H1 (cell line): ENCODE results near the gene KDM6A. TPM values are rescaled to one million over a fixed set of nuclear protein-coding genes. Genes with fewer than 3 reads are reported as not detected.

Source experiments
- CTCF ChIA-PET: fragments of 300-600 bp; sonication (Branson Sonifier 250); formaldehyde crosslinking; loops from one replicate; lab custom pipeline; 2021; ENCODE audit not compliant: partially characterized antibody; lab: Charles Lee
- POLR2A ChIA-PET: fragments of 300-600 bp; sonication (Branson Sonifier 250); formaldehyde crosslinking; loops from one replicate; lab custom pipeline; 2021; ENCODE audit warnings: inconsistent platforms; ENCODE audit not compliant: partially characterized antibody; lab: Charles Lee
- DNase-seq, 2 experiments: peaks; one replicate each; pipeline versions ENCODE4 v3.0.0 to v3.0.0-alpha.2; 2010 to 2022; ENCODE audit warnings: low spot score in 2 of 2, low read depth in 1 of 2, mixed read lengths in 1 of 2
- FAIRE-seq: peaks from 2 replicates; lab custom pipeline; 2011; peaks lifted over from hg19 to GRCh38; lab: Jason Lieb, UNC
- H2AFZ ChIP-seq: 2 replicates; pipeline ENCODE4 v1.8.1; 2012; ENCODE audit warnings: low read length, inconsistent platforms
- H2AK5ac ChIP-seq: 2 replicates; pipeline ENCODE4 v1.6.1; 2013; ENCODE audit warnings: low read depth, low read length
- H2BK120ac ChIP-seq: replicated peaks from 2 replicates; pipeline ENCODE3; 2013; ENCODE audit warnings: low read depth, low read length, inconsistent platforms
- H2BK12ac ChIP-seq: 2 replicates; pipeline ENCODE4 v1.6.1; 2013; ENCODE audit warnings: low read depth, low read length
- H2BK15ac ChIP-seq: 2 replicates; pipeline ENCODE4 v1.6.1; 2013; ENCODE audit warnings: low read length
- H2BK20ac ChIP-seq: 2 replicates; pipeline ENCODE4 v1.6.1; 2013; ENCODE audit warnings: low read length
- H2BK5ac ChIP-seq: 2 replicates; pipeline ENCODE4 v1.6.1; 2013; ENCODE audit warnings: low read depth, low read length
- H3K14ac ChIP-seq: 2 replicates; pipeline ENCODE4 v1.6.1; 2013; ENCODE audit warnings: inconsistent platforms; ENCODE audit not compliant: insufficient read length
- H3K18ac ChIP-seq: 2 replicates; pipeline ENCODE4 v1.6.1; 2013; ENCODE audit warnings: low read length; ENCODE audit errors: extremely low read depth
- H3K23ac ChIP-seq: 2 replicates; pipeline ENCODE4 v1.6.1; 2013; ENCODE audit warnings: inconsistent platforms; ENCODE audit not compliant: insufficient read length
- H3K23me2 ChIP-seq: 2 replicates; pipeline ENCODE4 v1.6.1; 2013; ENCODE audit warnings: low read depth, low read length
- H3K27ac ChIP-seq: 2 replicates; pipeline ENCODE4 v1.6.1; 2011; ENCODE audit warnings: low read depth, low read length, inconsistent platforms
- H3K27me3 ChIP-seq, 4 experiments: replicated peaks in 1 of 4; 1 replicate in 1 of 4; 2 replicates in 3 of 4; pipeline versions ENCODE4 v1.6.1 to v1.8.1; 2011 to 2013; ENCODE audit warnings: low read length in 3 of 4, mild to moderate bottlenecking in 3 of 4, inconsistent platforms in 2 of 4, mixed read lengths in 2 of 4, moderate library complexity in 1 of 4; ENCODE audit not compliant: control insufficient read depth in 3 of 4, insufficient read depth in 3 of 4; ENCODE audit errors: extremely low read depth in 1 of 4
- H3K36me3 ChIP-seq, 4 experiments: 2 replicates each; pipeline versions ENCODE4 v1.6.1 to v1.8.1; 2011 to 2013; ENCODE audit warnings: mild to moderate bottlenecking in 4 of 4, low read length in 3 of 4, moderate library complexity in 2 of 4, control low read depth in 1 of 4, inconsistent platforms in 1 of 4; ENCODE audit not compliant: insufficient read depth in 4 of 4, control insufficient read depth in 2 of 4
- H3K4ac ChIP-seq: replicated peaks from 2 replicates; pipeline ENCODE3; 2013; ENCODE audit warnings: low read length, low read depth, mixed read lengths, inconsistent platforms; ENCODE audit not compliant: insufficient read length
- H3K4me1 ChIP-seq, 4 experiments: replicated peaks in 1 of 4; 1 replicate in 1 of 4; 2 replicates in 3 of 4; pipeline versions ENCODE4 v1.6.1 to v1.8.1; 2011 to 2013; ENCODE audit warnings: low read length in 3 of 4, inconsistent platforms in 2 of 4, mixed read lengths in 1 of 4; ENCODE audit not compliant: insufficient read depth in 4 of 4, control insufficient read depth in 3 of 4
- H3K4me2 ChIP-seq, 2 experiments: 2 replicates each; pipeline versions ENCODE4 v1.6.1 to v1.8.1; 2011 to 2013; ENCODE audit warnings: low read depth in 2 of 2, low read length in 2 of 2, control low read depth in 1 of 2, inconsistent platforms in 1 of 2, mild to moderate bottlenecking in 1 of 2; ENCODE audit not compliant: insufficient read depth in 1 of 2
- H3K4me3 ChIP-seq, 4 experiments: fragments of 200-600, 300-600 bp in 1 of 4; sonication (generic), shearing (Covaris generic), sonication (Bioruptor Twin) in 1 of 4; 2 replicates each; pipeline versions ENCODE4 v1.5.1 to v1.8.1; 2011 to 2016; ENCODE audit warnings: low read length in 4 of 4, low read depth in 3 of 4, control low read depth in 2 of 4, inconsistent platforms in 2 of 4, mild to moderate bottlenecking in 2 of 4, mixed read lengths in 1 of 4, moderate library complexity in 1 of 4; ENCODE audit not compliant: insufficient read depth in 2 of 4; ENCODE audit errors: extremely low read depth in 1 of 4
- H3K56ac ChIP-seq: replicated peaks from 2 replicates; pipeline ENCODE3; 2013; ENCODE audit warnings: low read depth, mild to moderate bottlenecking, mixed read lengths, low read length, inconsistent platforms; ENCODE audit not compliant: insufficient read length
- H3K79me1 ChIP-seq: 2 replicates; pipeline ENCODE4 v1.6.1; 2013; ENCODE audit warnings: low read depth, low read length, control low read depth
- H3K79me2 ChIP-seq, 2 experiments: 2 replicates each; pipeline versions ENCODE4 v1.6.1 to v1.8.1; 2012 to 2013; ENCODE audit warnings: low read length in 2 of 2, mild to moderate bottlenecking in 2 of 2, inconsistent platforms in 1 of 2; ENCODE audit not compliant: insufficient read depth in 2 of 2, control insufficient read depth in 1 of 2
- H3K9ac ChIP-seq, 4 experiments: replicated peaks in 1 of 4; 1 replicate in 1 of 4; 2 replicates in 3 of 4; pipeline versions ENCODE4 v1.6.1 to v1.8.1; 2011 to 2013; ENCODE audit warnings: low read depth in 3 of 4, low read length in 3 of 4, control low read depth in 2 of 4, mild to moderate bottlenecking in 2 of 4, moderate library complexity in 2 of 4, inconsistent platforms in 1 of 4; ENCODE audit errors: extremely low read depth in 1 of 4
- H3K9me3 ChIP-seq, 2 experiments: 2 replicates each; pipeline versions ENCODE4 v1.6.1 to v1.8.1; 2012 to 2013; ENCODE audit warnings: mild to moderate bottlenecking in 2 of 2, moderate library complexity in 2 of 2, control low read depth in 1 of 2, inconsistent platforms in 1 of 2, low read depth in 1 of 2, low read length in 1 of 2, mixed read lengths in 1 of 2; ENCODE audit not compliant: insufficient read depth in 2 of 2
- H4K20me1 ChIP-seq, 2 experiments: replicated peaks in 1 of 2; 2 replicates each; pipeline versions ENCODE3 to v1.8.1; 2011 to 2013; ENCODE audit warnings: inconsistent platforms in 2 of 2, low read length in 2 of 2, mild to moderate bottlenecking in 1 of 2; ENCODE audit not compliant: insufficient read depth in 2 of 2, control insufficient read depth in 1 of 2
- H4K5ac ChIP-seq: 2 replicates; pipeline ENCODE4 v1.6.1; 2013; ENCODE audit warnings: low read length, low read depth, mixed read lengths, inconsistent platforms; ENCODE audit not compliant: insufficient read length
- H4K8ac ChIP-seq: 2 replicates; pipeline ENCODE4 v1.8.0; 2013; ENCODE audit warnings: mild to moderate bottlenecking, moderate library complexity, low read length, inconsistent platforms; ENCODE audit not compliant: insufficient read depth; ENCODE audit errors: extremely low read depth
- H4K91ac ChIP-seq: replicated peaks from 2 replicates; pipeline ENCODE3; 2013; ENCODE audit warnings: low read length, mixed read lengths, inconsistent platforms; ENCODE audit not compliant: insufficient read length
- CTCF ChIP-seq, 3 experiments: IDR thresholded peaks; 1 replicate in 2 of 3; 2 replicates in 1 of 3; pipeline versions ENCODE4 v1.5.1 to v1.6.1; 2011; ENCODE audit warnings: low read length in 3 of 3, mild to moderate bottlenecking in 3 of 3, inconsistent platforms in 2 of 3, low read depth in 1 of 3, moderate library complexity in 1 of 3; ENCODE audit not compliant: insufficient read depth in 1 of 3; ENCODE audit errors: control extremely low read depth in 1 of 3
- WGBS, 2 experiments: shearing (Covaris generic) in 1 of 2; methylation state at CpG; one replicate each; pipeline versions ENCODE4 v1.1.6 to v1.1.7; 2013 to 2015; ENCODE audit warnings: low lambda C conversion rate in 2 of 2, mixed read lengths in 2 of 2, inconsistent platforms in 1 of 2, low coverage in 1 of 2, missing lambda C conversion rate in 1 of 2; ENCODE audit not compliant: insufficient replicate concordance in 2 of 2, insufficient coverage in 1 of 2, insufficient read length in 1 of 2; ENCODE audit errors: extremely low coverage in 1 of 2, missing lambda C conversion rate in 1 of 2; 5-methylcytosine and 5-hydroxymethylcytosine counted together
- polyA plus RNA-seq, 7 experiments: library from polyadenylated mRNA; depleted of rRNA in 3 of 7; stranded (reverse) in 5 of 7; unstranded in 2 of 7; fragments of >200 nt in 5 of 7; fragments of 200-250 nt in 2 of 7; gene quantifications; 1 replicate in 5 of 7; 2 replicates in 1 of 7; 4 replicates in 1 of 7; pipeline versions ENCODE4 v1.2.1 to v1.2.3, GENCODE V29; 2011 to 2013; ENCODE audit warnings: missing spikeins in 2 of 7, mixed read lengths in 2 of 7
- total RNA-seq: library from RNA; stranded (reverse); fragmentation: NEBNext Ultra II Directional; extraction: Animal tissue kit (Norgen Biotek cat#: 25700); gene quantifications from 2 replicates; pipeline ENCODE4 v1.2.1, GENCODE V29; 2021

KDM6A gene
- total and polyA plus RNA-seq, 2 of the 8 experiments (the other 6 are each of a cell fraction or from before 2014, with no cell fraction given), result 43.5 to 58.4 TPM

GRCh38 chrX:44946771-44947170, 73.8 kb downstream of the KDM6A start:
- Histone ChIP-seq H3K27me3 (no peaks in the 10 kb centered on the region), H4K91ac (no peak overlapping the region), H2BK120ac (no peak overlapping the region), H3K4me1 (peaks cover 0 to 3% (median 2%) of the 10 kb centered on the region in 4 experiments; a peak in 1 of 7 replicates), H4K8ac (no peak overlapping the region), H3K18ac (no peak overlapping the region), H3K4me3 (no peak overlapping the region), H2AFZ (no peak overlapping the region), H2AK5ac (no peak overlapping the region), H4K20me1 (no peaks in the 10 kb centered on the region), H3K56ac (no peak overlapping the region), H3K14ac (no peak overlapping the region), H3K23me2 (no peaks in the 10 kb centered on the region), H2BK15ac (no peak overlapping the region), H3K9ac (no peak overlapping the region), H2BK5ac (no peak overlapping the region), H3K4me2 (no peak overlapping the region), H4K5ac (no peak overlapping the region), H3K36me3 (no peaks in the 10 kb centered on the region), H3K27ac (no peak overlapping the region), H3K79me1 (no peaks in the 10 kb centered on the region), H2BK20ac (no peak overlapping the region), H2BK12ac (no peak overlapping the region), H3K23ac (no peak overlapping the region), H3K4ac (no peak overlapping the region), H3K79me2 (peaks cover 6 to 92% of the 10 kb centered on the region in 2 experiments; a peak in 3 of 4 replicates), H3K9me3 (no peaks in the 10 kb centered on the region; a peak in 1 of 4 replicates)
- FAIRE-seq, result no peak
- ChIA-PET POLR2A (no interaction called here), CTCF (no interaction called here)
- no peak for DNase-seq
- TF ChIP-seq CTCF (IDR thresholded peaks at IDR 0.05; ENCODE audit: control extremely low read depth in 1 of 3, insufficient read depth in 1 of 3, low read depth in 1 of 3, low read length in 3 of 3), result no peak
- 88% methylated on average over 4 of the region's 4 CpGs; no CpG with 5 or more reads in 1 of the 2 experiments for WGBS, 2 experiments
